Spleen (tissue), 11 donors: ENCODE data around the gene ATG7. TPM values are rescaled to one million over a fixed set of nuclear protein-coding genes. Genes with fewer than 3 reads are reported as not detected.

ENCODE experiments used
- DNase-seq: peaks from one replicate; pipeline ENCODE4 v3.0.0-alpha.2; 2020
- H3K27ac ChIP-seq, 8 donors: fragments of 200-600 bp; sonication (generic) in 7 of 8; 1 replicate in 4 of 8; 2 replicates in 4 of 8; pipeline versions ENCODE4 v1.5.0 to v1.8.0; 2016 to 2021; ENCODE audit warnings: inconsistent platforms in 4 of 8, mild to moderate bottlenecking in 4 of 8, moderate library complexity in 1 of 8
- H3K27me3 ChIP-seq, 7 donors: fragments of 200-600 bp; sonication (generic) in 6 of 7; replicated peaks in 1 of 7; 1 replicate in 4 of 7; 2 replicates in 3 of 7; pipeline versions ENCODE4 v1.5.0 to v1.8.0; 2016 to 2021; ENCODE audit warnings: inconsistent platforms in 3 of 7, mild to moderate bottlenecking in 1 of 7
- H3K36me3 ChIP-seq, 6 donors: fragments of 200-600 bp; sonication (generic) in 5 of 6; 1 replicate in 4 of 6; 2 replicates in 2 of 6; pipeline versions ENCODE4 v1.5.0 to v1.8.0; 2016 to 2021; ENCODE audit warnings: inconsistent platforms in 2 of 6
- H3K4me1 ChIP-seq, 6 donors: fragments of 200-600 bp; sonication (generic) in 5 of 6; 1 replicate in 3 of 6; 2 replicates in 3 of 6; pipeline versions ENCODE4 v1.5.0 to v1.8.0; 2016 to 2021; ENCODE audit warnings: inconsistent platforms in 3 of 6
- H3K4me3 ChIP-seq, 8 donors: fragments of 200-600 bp; sonication (generic) in 7 of 8; 1 replicate in 4 of 8; 2 replicates in 4 of 8; pipeline versions ENCODE4 v1.5.0 to v1.8.0; 2016 to 2021; ENCODE audit warnings: inconsistent platforms in 4 of 8, mild to moderate bottlenecking in 4 of 8, moderate library complexity in 2 of 8
- H3K9me3 ChIP-seq, 8 donors: fragments of 200-600 bp; sonication (generic) in 7 of 8; 1 replicate in 4 of 8; 2 replicates in 4 of 8; pipeline versions ENCODE4 v1.5.0 to v1.8.0; 2016 to 2021; ENCODE audit warnings: inconsistent platforms in 4 of 8
- POLR2A ChIP-seq, 3 donors: fragments of 450-650 bp; IDR thresholded peaks; one replicate each; pipeline ENCODE4 v1.5.1; 2017; ENCODE audit warnings: antibody characterized with exemption in 3 of 3, mild to moderate bottlenecking in 1 of 3
- POLR2AphosphoS5 ChIP-seq, 3 donors: sonication (generic); formaldehyde crosslinking; IDR thresholded peaks; one replicate each; pipeline ENCODE4 v1.5.1; 2017; ENCODE audit warnings: antibody characterized with exemption in 3 of 3
- WGBS, 5 donors: extraction: QIAGEN DNeasy Blood & Tissue Kit in 3 of 5; methylation state at CpG; one replicate each; pipeline versions ENCODE4 v1.1.5 to v1.1.7; 2013 to 2018; 5-methylcytosine and 5-hydroxymethylcytosine counted together
- intact Hi-C: fragments of 100-400 bp; cut with DNase I; formaldehyde crosslinking; loops from one replicate; pipeline ENCODE4 v1.15.0; 2023; ENCODE audit warnings: low total_unique reads
- polyA plus RNA-seq, 3 donors: library from polyadenylated mRNA; stranded (reverse); fragments of 200-250 nt; gene quantifications; one replicate each; pipeline ENCODE4 v1.2.1, GENCODE V29; 2013
- total RNA-seq, 7 donors: library from RNA; depleted of rRNA in 3 of 7; stranded (reverse); fragments of >200 nt in 3 of 7; fragmentation: NEBNext Ultra II Directional in 4 of 7; extraction: Animal tissue kit (Norgen Biotek cat#: 25700) in 4 of 7; gene quantifications; one replicate each; pipeline versions ENCODE4 v1.1.0 to v1.2.1, GENCODE V29; 2016 to 2021
- TF ChIP-seq, protein P1 (sequence below), 11 experiments: fragments of 200-600 bp in 7 of 11; fragments of 450-650 bp in 4 of 11; sonication (generic) in 4 of 11; IDR thresholded peaks in 8 of 11; conservative IDR thresholded peaks in 3 of 11; 1 replicate in 7 of 11; 2 replicates in 4 of 11; pipeline versions ENCODE4 v1.4.0 to v1.8.0; 2016 to 2021; ENCODE audit warnings: antibody characterized with exemption in 11 of 11, inconsistent platforms in 4 of 11, mild to moderate bottlenecking in 1 of 11
- donor health status: healthy with polysubstance abuse.
- donor health status: DM: no; HTN: no; CAD: no; lungs with moderate emphysema.
- donor health status: DM: no; HTN: no; CAD: no.
- donor health status: Bipolar disorder and iron deficiency.
- donor health status: healthy.
- donor health status: DM: no; HTN: no; CAD: no.
- donor health status: DM: yes; HTN: yes; CAD: no.

Gene ATG7
- total and polyA plus RNA-seq, 10 donors, result 7.5 to 114 (median 77.1) TPM

DNA sequence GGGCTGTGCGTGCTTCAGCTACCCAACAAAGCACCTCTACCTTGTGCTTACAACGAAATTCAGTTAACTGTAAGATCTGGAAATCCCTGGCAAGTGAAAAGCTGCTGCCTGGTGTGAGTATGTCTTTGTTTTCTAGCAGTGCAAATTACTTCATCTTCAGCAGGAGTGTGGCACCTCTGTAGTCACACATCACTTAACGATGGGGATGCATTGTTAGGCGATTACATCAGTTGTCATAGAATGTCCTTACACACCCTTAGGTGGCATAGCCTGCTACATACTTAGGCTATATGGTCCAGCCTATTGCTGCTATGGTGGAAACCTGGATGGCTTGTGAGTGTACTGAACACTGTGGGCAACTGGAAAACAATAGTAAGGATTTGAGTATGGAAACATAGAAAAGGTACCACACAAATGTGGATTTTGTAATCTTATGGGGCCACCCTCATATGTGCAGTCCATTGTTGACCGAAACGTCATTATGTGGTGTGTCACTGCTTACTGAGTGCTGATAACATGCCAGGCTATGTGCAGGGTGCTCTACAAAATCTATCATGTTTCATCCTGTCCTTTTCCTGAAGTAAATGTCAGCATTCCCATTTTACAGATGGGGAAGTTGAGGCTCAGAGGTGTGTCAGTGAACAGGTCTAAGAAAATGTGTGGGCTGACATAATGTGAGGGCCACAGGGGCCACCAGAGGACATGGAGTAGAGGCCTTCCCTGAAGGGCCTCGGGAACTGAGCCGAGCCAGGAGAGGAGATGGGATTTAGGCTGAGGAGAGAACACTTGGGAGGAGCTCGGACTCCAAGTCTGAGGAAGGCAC, 198.0 kb downstream of the ATG7 start:
- 92 to 97% (median 93%) methylated on average over 9 of the region's 9 CpGs for WGBS, 5 donors

DNA sequence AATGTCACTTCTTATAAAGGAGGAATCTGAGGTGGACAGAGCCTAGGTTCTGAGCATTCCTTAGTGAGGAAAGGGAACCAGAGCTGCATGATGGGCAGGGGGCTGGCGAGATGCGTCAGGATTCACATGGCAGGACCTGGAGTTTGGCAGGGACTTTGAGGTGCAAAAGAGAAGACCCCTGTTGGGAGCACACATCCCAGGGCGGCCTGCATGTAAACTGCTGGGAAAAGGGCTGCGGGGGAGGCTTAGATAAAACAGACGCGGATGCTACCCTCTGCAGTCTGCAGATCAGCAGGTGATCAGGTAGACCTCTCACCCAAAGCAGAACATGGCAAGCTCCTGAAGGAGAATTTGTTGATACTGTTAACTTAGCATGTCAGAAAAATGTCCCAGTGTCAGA, 203.1 kb downstream of the ATG7 start:
- no peak overlapping the region for H3K27ac ChIP-seq
- TF ChIP-seq POLR2AphosphoS5 (IDR thresholded peaks at IDR 0.05) (no peak), POLR2A (IDR thresholded peaks at IDR 0.05) (no peak)
- TF ChIP-seq, protein P1, sequence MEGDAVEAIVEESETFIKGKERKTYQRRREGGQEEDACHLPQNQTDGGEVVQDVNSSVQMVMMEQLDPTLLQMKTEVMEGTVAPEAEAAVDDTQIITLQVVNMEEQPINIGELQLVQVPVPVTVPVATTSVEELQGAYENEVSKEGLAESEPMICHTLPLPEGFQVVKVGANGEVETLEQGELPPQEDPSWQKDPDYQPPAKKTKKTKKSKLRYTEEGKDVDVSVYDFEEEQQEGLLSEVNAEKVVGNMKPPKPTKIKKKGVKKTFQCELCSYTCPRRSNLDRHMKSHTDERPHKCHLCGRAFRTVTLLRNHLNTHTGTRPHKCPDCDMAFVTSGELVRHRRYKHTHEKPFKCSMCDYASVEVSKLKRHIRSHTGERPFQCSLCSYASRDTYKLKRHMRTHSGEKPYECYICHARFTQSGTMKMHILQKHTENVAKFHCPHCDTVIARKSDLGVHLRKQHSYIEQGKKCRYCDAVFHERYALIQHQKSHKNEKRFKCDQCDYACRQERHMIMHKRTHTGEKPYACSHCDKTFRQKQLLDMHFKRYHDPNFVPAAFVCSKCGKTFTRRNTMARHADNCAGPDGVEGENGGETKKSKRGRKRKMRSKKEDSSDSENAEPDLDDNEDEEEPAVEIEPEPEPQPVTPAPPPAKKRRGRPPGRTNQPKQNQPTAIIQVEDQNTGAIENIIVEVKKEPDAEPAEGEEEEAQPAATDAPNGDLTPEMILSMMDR (IDR thresholded peaks at IDR 0.05 in 8 of 11, conservative IDR thresholded peaks at IDR 0.05 in 3 of 11), result no peak
- intact Hi-C loops, result no loop called here
- peaks cover 0 to 23% (median under 1%) of the 10 kb centered on the region in 6 donors for H3K36me3 ChIP-seq
- H3K9me3 ChIP-seq, result no peaks in the 10 kb centered on the region
- 97 to 100% (median 98%) methylated on average over 6 of the region's 6 CpGs for WGBS, 5 donors
- H3K4me3 ChIP-seq, result no peak overlapping the region
- peaks cover 0 to 12% (median 4%) of the 10 kb centered on the region in 6 donors for H3K4me1 ChIP-seq
- H3K27me3 ChIP-seq, result no peaks in the 10 kb centered on the region
- no peak for DNase-seq

More for the DNA sequence above, 198.0 kb downstream of the ATG7 start:
- intact Hi-C loops, result no loop called here
- peaks cover 0 to 3% (median 0%) of the 10 kb centered on the region in 6 donors for H3K4me1 ChIP-seq
- no peak overlapping the region for H3K4me3 ChIP-seq
- no peaks in the 10 kb centered on the region for H3K27me3 ChIP-seq
- no peak for DNase-seq
- peaks cover 0 to 50% (median 11%) of the 10 kb centered on the region in 6 donors for H3K36me3 ChIP-seq
- no peak overlapping the region for H3K27ac ChIP-seq
- TF ChIP-seq POLR2AphosphoS5 (IDR thresholded peaks at IDR 0.05) (no peak), POLR2A (IDR thresholded peaks at IDR 0.05) (no peak)
- TF ChIP-seq, protein P1 (IDR thresholded peaks at IDR 0.05 in 8 of 11, conservative IDR thresholded peaks at IDR 0.05 in 3 of 11), result no peak
- H3K9me3 ChIP-seq, result no peaks in the 10 kb centered on the region

DNA sequence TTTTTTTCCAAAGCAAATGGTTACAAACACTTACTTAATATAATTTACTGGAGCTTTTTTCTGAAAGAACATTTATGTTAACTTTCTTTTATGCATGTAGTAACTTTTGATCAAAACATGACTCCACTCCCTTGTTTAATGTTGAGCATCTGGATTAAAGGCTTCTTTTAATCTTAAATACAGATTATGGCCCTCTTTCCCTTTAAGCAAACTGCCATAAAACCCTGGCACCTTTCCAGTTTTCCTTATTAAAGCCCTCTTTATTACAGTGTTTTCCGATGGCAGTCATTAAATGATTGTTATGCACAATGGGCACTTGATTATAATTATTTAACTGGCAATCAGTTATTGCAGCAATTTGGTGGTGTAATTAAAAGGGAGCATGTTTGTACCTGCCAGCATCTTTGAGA, 204.5 kb downstream of the ATG7 start:
- 63 to 79% (median 72%) methylated on average over 1 of the region's 1 CpG for WGBS, 5 donors
- Histone ChIP-seq H3K4me3 (no peak overlapping the region), H3K27me3 (no peaks in the 10 kb centered on the region), H3K4me1 (peaks cover 0 to 12% (median 4%) of the 10 kb centered on the region in 6 donors), H3K9me3 (no peaks in the 10 kb centered on the region), H3K36me3 (peaks cover 0 to 23% (median 0%) of the 10 kb centered on the region in 6 donors), H3K27ac (no peak overlapping the region)
- DNase-seq, result no peak
- TF ChIP-seq, protein P1 (IDR thresholded peaks at IDR 0.05 in 8 of 11, conservative IDR thresholded peaks at IDR 0.05 in 3 of 11), result no peak
- TF ChIP-seq POLR2A (IDR thresholded peaks at IDR 0.05), result no peak
- no peak for TF ChIP-seq POLR2AphosphoS5 (IDR thresholded peaks at IDR 0.05)
- intact Hi-C loops, result no loop called here

DNA sequence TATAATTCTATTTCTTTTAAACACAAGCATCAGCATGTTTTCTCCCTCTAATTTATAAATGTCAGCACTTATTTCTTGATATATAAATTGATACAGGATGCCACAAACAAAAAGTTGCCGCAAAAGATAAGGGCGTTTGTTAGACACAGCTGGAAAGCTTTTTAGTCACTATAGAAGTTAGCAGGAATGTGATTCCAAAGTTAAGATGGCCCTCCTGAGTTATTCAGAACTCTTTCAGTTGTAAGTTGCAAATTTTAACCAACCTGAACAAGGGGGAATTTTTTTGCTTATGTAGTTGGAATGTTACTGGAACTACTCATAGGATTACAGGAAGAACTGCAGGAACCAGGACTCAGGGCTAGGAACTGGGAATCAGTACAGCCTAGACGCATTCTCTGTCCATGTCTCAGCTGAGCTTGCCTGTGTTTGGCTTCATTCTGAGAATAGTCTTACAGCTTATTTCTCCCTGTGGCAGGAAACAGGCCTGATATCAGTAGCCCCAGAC, 205.3 kb downstream of the ATG7 start:
- Histone ChIP-seq H3K9me3 (no peaks in the 10 kb centered on the region), H3K4me1 (peaks cover 0 to 12% (median 4%) of the 10 kb centered on the region in 6 donors), H3K4me3 (no peak overlapping the region), H3K27me3 (no peaks in the 10 kb centered on the region), H3K36me3 (peaks cover 0 to 28% (median 0%) of the 10 kb centered on the region in 6 donors), H3K27ac (peak overlapping the region in 1 of 8 donors; percentile 37)
- intact Hi-C loops, result no loop called here
- TF ChIP-seq POLR2AphosphoS5 (IDR thresholded peaks at IDR 0.05) (no peak), POLR2A (IDR thresholded peaks at IDR 0.05) (no peak)
- TF ChIP-seq, protein P1 (IDR thresholded peaks at IDR 0.05 in 8 of 11, conservative IDR thresholded peaks at IDR 0.05 in 3 of 11), result no peak
- DNase-seq, result no peak
- 75 to 90% (median 83%) methylated on average over 3 of the region's 3 CpGs for WGBS, 5 donors
